HCT116 (cell line): Measurements from ENCODE around the gene TCEA2. TPM values are rescaled to one million over a fixed set of nuclear protein-coding genes. Genes with fewer than 3 reads are reported as not detected.

Experiments used
- ATAC-seq: fragments of 200-7000 bp; cut with Tn5 transposase; 2 replicates; pipeline ENCODE4 v1.9.1; 2020; ENCODE audit warnings: mild to moderate bottlenecking, moderate library complexity
- BruUV-seq: library from RNA; stranded (reverse); fragments of 400-500 nt; replicated peaks from 2 replicates; lab custom pipeline; 2021; lab: Mats Ljungman, UMichigan
- CTCF ChIA-PET: fragments of 300-600 bp; sonication (Branson Sonifier 250); formaldehyde crosslinking; loops from one replicate; lab custom pipeline; 2021; ENCODE audit warnings: antibody characterized with exemption; lab: Charles Lee
- POLR2A ChIA-PET: fragments of 300-600, 350-600 bp; sonication (Branson Sonifier 250); formaldehyde crosslinking; loops from one replicate; lab custom pipeline; 2021; ENCODE audit warnings: antibody characterized with exemption; lab: Charles Lee
- RAD21 ChIA-PET, 2 experiments: fragments of 300-600 bp; sonication (Branson Sonifier 250); formaldehyde crosslinking; loops; one replicate each; lab custom pipeline; 2023; ENCODE audit warnings: low total read pairs in 2 of 2; ENCODE audit not compliant: uncharacterized antibody in 2 of 2, unreplicated experiment in 2 of 2, low non-redundant PET in 1 of 2; lab: Charles Lee
- DNase-seq: peaks from one replicate; pipeline ENCODE4 v3.0.0-alpha.2; 2010; ENCODE audit warnings: low read depth, low spot score
- H2AFZ ChIP-seq: fragments of 200-600 bp; shearing (Covaris generic), sonication (generic); 2 replicates; pipeline ENCODE4 v1.6.1; 2017; ENCODE audit warnings: low read depth, mixed run types, mixed read lengths, antibody characterized with exemption, low read length; ENCODE audit not compliant: poor library complexity, severe bottlenecking
- H3K27ac ChIP-seq: 2 replicates; pipeline ENCODE4 v1.5.1; 2012; ENCODE audit warnings: low read depth, low read length
- H3K27me3 ChIP-seq: fragments of 200-600 bp; sonication (generic); 2 replicates; pipeline ENCODE4 v1.6.1; 2016; ENCODE audit warnings: mixed run types, low read length, mixed read lengths; ENCODE audit not compliant: insufficient read depth
- H3K36me3 ChIP-seq, 2 experiments: fragments of 200-500 bp in 1 of 2; fragments of 200-600 bp in 1 of 2; sonication (Bioruptor generic) in 1 of 2; sonication (generic) in 1 of 2; 2 replicates each; pipeline versions ENCODE4 v1.5.1 to v1.6.1; 2014 to 2016; ENCODE audit warnings: low read length in 2 of 2, inconsistent platforms in 1 of 2, mixed read lengths in 1 of 2, mixed run types in 1 of 2; ENCODE audit not compliant: insufficient read depth in 2 of 2, control insufficient read depth in 1 of 2
- H3K4me1 ChIP-seq, 2 experiments: fragments of 200-600 bp in 1 of 2; sonication (generic) in 1 of 2; 2 replicates each; pipeline versions ENCODE4 v1.5.1 to v1.6.1; 2012 to 2017; ENCODE audit warnings: low read length in 2 of 2, inconsistent platforms in 1 of 2, mild to moderate bottlenecking in 1 of 2, mixed read lengths in 1 of 2, mixed run types in 1 of 2, moderate library complexity in 1 of 2; ENCODE audit not compliant: insufficient read depth in 2 of 2, control insufficient read depth in 1 of 2
- H3K4me2 ChIP-seq: fragments of 200-600 bp; sonication (generic); 2 replicates; pipeline ENCODE4 v1.6.1; 2017; ENCODE audit warnings: mixed run types, low read length, mixed read lengths
- H3K4me3 ChIP-seq, 2 experiments: fragments of 200-600 bp in 1 of 2; sonication (generic) in 1 of 2; replicated peaks in 1 of 2; 2 replicates each; pipeline ENCODE4 v1.5.1; 2011 to 2016; ENCODE audit warnings: low read length in 2 of 2, control low read depth in 1 of 2, low read depth in 1 of 2, mild to moderate bottlenecking in 1 of 2, mixed read lengths in 1 of 2, mixed run types in 1 of 2
- H3K79me2 ChIP-seq: fragments of 200-600 bp; sonication (generic); 2 replicates; pipeline ENCODE4 v1.6.1; 2017; ENCODE audit warnings: mild to moderate bottlenecking, mixed run types, low read length, moderate library complexity, mixed read lengths; ENCODE audit not compliant: insufficient read depth
- H3K9ac ChIP-seq: fragments of 200-600 bp; sonication (generic); 2 replicates; pipeline ENCODE4 v1.6.1; 2016; ENCODE audit warnings: low read length, mixed read lengths
- H3K9me2 ChIP-seq: fragments of 200-600 bp; sonication (generic), shearing (Covaris generic); 2 replicates; pipeline ENCODE4 v1.6.1; 2017; ENCODE audit warnings: mixed run types, mild to moderate bottlenecking, moderate library complexity; ENCODE audit not compliant: insufficient read depth
- H3K9me3 ChIP-seq, 2 experiments: fragments of 200-500 bp in 1 of 2; fragments of 200-600 bp in 1 of 2; sonication (Bioruptor generic) in 1 of 2; sonication (generic) in 1 of 2; 2 replicates each; pipeline ENCODE4 v1.6.1; 2014 to 2017; ENCODE audit warnings: low read length in 2 of 2, mixed read lengths in 2 of 2, inconsistent platforms in 1 of 2, low read depth in 1 of 2, mild to moderate bottlenecking in 1 of 2, mixed run types in 1 of 2, moderate library complexity in 1 of 2; ENCODE audit not compliant: control insufficient read depth in 1 of 2, insufficient read depth in 1 of 2
- H4K20me1 ChIP-seq: fragments of 200-600 bp; sonication (generic), shearing (Covaris generic); 2 replicates; pipeline ENCODE4 v1.6.1; 2017; ENCODE audit warnings: mixed run types, mild to moderate bottlenecking, moderate library complexity; ENCODE audit not compliant: insufficient read depth
- CBX3 ChIP-seq: IDR thresholded peaks from 2 replicates; pipeline ENCODE4 v1.6.1; 2012; ENCODE audit warnings: low read depth
- CEBPB ChIP-seq: IDR thresholded peaks from 2 replicates; pipeline ENCODE4 v1.6.1; 2012; ENCODE audit warnings: low read depth
- EGR1 ChIP-seq: IDR thresholded peaks from 2 replicates; pipeline ENCODE4 v1.6.1; 2012; ENCODE audit warnings: low read depth
- ELF1 ChIP-seq: IDR thresholded peaks from 2 replicates; pipeline ENCODE4 v1.6.1; 2012; ENCODE audit warnings: low read depth, borderline replicate concordance
- FOSL1 ChIP-seq: IDR thresholded peaks from 2 replicates; pipeline ENCODE4 v1.6.1; 2012; ENCODE audit warnings: low read depth
- JUND ChIP-seq: IDR thresholded peaks from 2 replicates; pipeline ENCODE4 v1.6.1; 2012
- POLR2A ChIP-seq: IDR thresholded peaks from 2 replicates; pipeline ENCODE4 v1.7.0; 2011; ENCODE audit warnings: borderline replicate concordance; ENCODE audit not compliant: insufficient read depth, insufficient read length; ENCODE audit errors: extremely low read depth
- POLR2AphosphoS5 ChIP-seq: IDR thresholded peaks from 2 replicates; pipeline ENCODE4 v1.6.1; 2011; ENCODE audit warnings: mild to moderate bottlenecking, low read depth, low read length, moderate library complexity
- RAD21 ChIP-seq: IDR thresholded peaks from 2 replicates; pipeline ENCODE4 v1.6.1; 2012; ENCODE audit warnings: low read depth, mild to moderate bottlenecking
- YY1 ChIP-seq: IDR thresholded peaks from 2 replicates; pipeline ENCODE4 v1.6.1; 2011; ENCODE audit warnings: low read length, low read depth, moderate library complexity, mild to moderate bottlenecking; ENCODE audit not compliant: insufficient replicate concordance; ENCODE audit errors: extremely low read depth
- ZFX ChIP-seq: fragments of 450-650 bp; IDR thresholded peaks from 2 replicates; pipeline ENCODE4 v1.6.1; 2017
- intact Hi-C: fragments of 100-400 bp; cut with micrococcal nuclease; formaldehyde crosslinking; loops from 2 replicates; pipeline ENCODE4 v1.10.0; 2022
- total RNA-seq: library from RNA; stranded (reverse); gene quantifications from one replicate; pipeline ENCODE4 v1.2.1, GENCODE V29; 2021; ENCODE audit not compliant: unreplicated experiment
- TF ChIP-seq, protein P1 (sequence below): IDR thresholded peaks from 2 replicates; pipeline ENCODE4 v1.6.1; 2011; ENCODE audit warnings: mild to moderate bottlenecking, low read length, moderate library complexity; ENCODE audit not compliant: insufficient replicate concordance; ENCODE audit errors: extremely low read depth
- TF ChIP-seq, protein P2 (sequence below): IDR thresholded peaks from 2 replicates; pipeline ENCODE4 v1.6.1; 2012; ENCODE audit warnings: low read depth
- TF ChIP-seq, protein P3 (sequence below): IDR thresholded peaks from 2 replicates; pipeline ENCODE4 v1.6.1; 2012

Gene TCEA2
- total RNA-seq, 1 experiment from 2014 or later = 29.7 TPM

DNA sequence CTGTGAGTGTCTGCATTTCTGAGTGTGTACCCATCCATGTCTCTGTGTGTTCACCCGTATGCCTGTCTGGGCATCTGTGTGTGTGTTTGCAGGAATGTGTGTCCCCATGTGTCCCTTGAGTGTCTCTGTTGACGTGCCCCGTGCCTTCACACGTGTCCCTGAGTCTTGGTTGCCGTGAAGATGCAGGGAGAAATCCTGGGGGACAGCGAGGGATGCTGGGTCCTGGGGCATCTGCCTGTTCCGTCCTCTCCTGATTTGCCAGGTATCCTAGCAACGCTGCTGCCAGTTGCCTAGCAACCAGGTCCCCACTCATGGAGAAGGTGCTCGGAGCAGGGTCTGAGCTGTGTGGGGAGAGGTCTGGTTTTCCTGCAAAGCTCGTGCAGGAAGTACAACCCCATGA lies 27.2 kb downstream of the TCEA2 start (continued):
- TF ChIP-seq, protein P1, sequence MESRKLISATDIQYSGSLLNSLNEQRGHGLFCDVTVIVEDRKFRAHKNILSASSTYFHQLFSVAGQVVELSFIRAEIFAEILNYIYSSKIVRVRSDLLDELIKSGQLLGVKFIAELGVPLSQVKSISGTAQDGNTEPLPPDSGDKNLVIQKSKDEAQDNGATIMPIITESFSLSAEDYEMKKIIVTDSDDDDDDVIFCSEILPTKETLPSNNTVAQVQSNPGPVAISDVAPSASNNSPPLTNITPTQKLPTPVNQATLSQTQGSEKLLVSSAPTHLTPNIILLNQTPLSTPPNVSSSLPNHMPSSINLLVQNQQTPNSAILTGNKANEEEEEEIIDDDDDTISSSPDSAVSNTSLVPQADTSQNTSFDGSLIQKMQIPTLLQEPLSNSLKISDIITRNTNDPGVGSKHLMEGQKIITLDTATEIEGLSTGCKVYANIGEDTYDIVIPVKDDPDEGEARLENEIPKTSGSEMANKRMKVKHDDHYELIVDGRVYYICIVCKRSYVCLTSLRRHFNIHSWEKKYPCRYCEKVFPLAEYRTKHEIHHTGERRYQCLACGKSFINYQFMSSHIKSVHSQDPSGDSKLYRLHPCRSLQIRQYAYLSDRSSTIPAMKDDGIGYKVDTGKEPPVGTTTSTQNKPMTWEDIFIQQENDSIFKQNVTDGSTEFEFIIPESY = no peak
- TF ChIP-seq, protein P2, sequence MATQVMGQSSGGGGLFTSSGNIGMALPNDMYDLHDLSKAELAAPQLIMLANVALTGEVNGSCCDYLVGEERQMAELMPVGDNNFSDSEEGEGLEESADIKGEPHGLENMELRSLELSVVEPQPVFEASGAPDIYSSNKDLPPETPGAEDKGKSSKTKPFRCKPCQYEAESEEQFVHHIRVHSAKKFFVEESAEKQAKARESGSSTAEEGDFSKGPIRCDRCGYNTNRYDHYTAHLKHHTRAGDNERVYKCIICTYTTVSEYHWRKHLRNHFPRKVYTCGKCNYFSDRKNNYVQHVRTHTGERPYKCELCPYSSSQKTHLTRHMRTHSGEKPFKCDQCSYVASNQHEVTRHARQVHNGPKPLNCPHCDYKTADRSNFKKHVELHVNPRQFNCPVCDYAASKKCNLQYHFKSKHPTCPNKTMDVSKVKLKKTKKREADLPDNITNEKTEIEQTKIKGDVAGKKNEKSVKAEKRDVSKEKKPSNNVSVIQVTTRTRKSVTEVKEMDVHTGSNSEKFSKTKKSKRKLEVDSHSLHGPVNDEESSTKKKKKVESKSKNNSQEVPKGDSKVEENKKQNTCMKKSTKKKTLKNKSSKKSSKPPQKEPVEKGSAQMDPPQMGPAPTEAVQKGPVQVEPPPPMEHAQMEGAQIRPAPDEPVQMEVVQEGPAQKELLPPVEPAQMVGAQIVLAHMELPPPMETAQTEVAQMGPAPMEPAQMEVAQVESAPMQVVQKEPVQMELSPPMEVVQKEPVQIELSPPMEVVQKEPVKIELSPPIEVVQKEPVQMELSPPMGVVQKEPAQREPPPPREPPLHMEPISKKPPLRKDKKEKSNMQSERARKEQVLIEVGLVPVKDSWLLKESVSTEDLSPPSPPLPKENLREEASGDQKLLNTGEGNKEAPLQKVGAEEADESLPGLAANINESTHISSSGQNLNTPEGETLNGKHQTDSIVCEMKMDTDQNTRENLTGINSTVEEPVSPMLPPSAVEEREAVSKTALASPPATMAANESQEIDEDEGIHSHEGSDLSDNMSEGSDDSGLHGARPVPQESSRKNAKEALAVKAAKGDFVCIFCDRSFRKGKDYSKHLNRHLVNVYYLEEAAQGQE = no peak
- TF ChIP-seq, protein P3, sequence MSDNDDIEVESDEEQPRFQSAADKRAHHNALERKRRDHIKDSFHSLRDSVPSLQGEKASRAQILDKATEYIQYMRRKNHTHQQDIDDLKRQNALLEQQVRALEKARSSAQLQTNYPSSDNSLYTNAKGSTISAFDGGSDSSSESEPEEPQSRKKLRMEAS = no peak
- TF ChIP-seq RAD21 (no peak), POLR2A (no peak), JUND (no peak), CBX3 (no peak), CEBPB (no peak)

DNA sequence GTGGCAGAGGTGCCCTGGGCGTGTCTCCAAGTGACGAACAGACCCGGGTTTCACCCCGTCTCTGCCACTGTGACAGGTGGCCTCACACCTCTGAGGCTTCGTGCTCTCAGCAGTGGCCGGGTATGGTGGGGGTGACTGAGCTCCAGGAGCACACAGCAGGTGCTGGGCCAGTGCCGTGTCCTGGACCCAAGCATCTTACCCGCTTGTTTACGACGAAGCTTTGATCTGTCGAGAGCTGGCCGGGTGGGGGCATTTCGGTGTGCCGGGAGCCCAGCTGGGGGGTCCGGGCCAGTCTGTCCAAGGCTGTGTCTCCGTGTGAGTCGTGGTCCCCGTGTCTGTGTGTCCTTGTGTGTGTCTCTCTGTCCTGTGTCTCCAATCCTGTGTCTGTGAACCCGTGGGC lies 28.3 kb downstream of the TCEA2 start:
- H3K9ac ChIP-seq = no peak overlapping the region
- POLR2A ChIA-PET = no interaction called here
- H3K36me3 ChIP-seq = no peaks in the 10 kb centered on the region
- H3K27ac ChIP-seq = no peak overlapping the region
- H3K9me2 ChIP-seq = no peaks in the 10 kb centered on the region
- no peak overlapping the region for H3K4me2 ChIP-seq
- H3K27me3 ChIP-seq = no peaks in the 10 kb centered on the region
- BruUV-seq = no TSS peak
- no peaks in the 10 kb centered on the region for H3K4me1 ChIP-seq
- no peaks in the 10 kb centered on the region for H3K79me2 ChIP-seq
- no peak for ATAC-seq
- H3K9me3 ChIP-seq = peaks cover 6% of the 10 kb centered on the region in 2 experiments; a peak in 2 of 4 replicates
- CTCF ChIA-PET = no interaction called here
- RAD21 ChIA-PET = no interaction called here
- intact Hi-C loops = no loop called here
- H4K20me1 ChIP-seq = no peaks in the 10 kb centered on the region
- H2AFZ ChIP-seq = no peak overlapping the region
- H3K4me3 ChIP-seq = no peak overlapping the region
- DNase-seq = no peak
- TF ChIP-seq FOSL1 (no peak), POLR2AphosphoS5 (no peak), ZFX (no peak), CBX3 (no peak), CEBPB (no peak), EGR1 (no peak), ELF1 (no peak), POLR2A (no peak), RAD21 (no peak), YY1 (no peak)
- TF ChIP-seq, protein P2 = no peak
